ENCODE results near the gene ZC3HAV1. TPM values are rescaled to one million over a fixed set of nuclear protein-coding genes. Genes with fewer than 3 reads are reported as not detected.
A peak's percentile ranks its signal among the peaks of the same experiment; 100 is the strongest.
"Not testable (repeated sequence)": the region's sequence is repeated elsewhere in the genome, so short reads cannot be mapped to it uniquely, and the experiment has no call there.

ZC3HAV1 gene
- 10 to 100 TPM in 1 of 3 donors, 1 to 10 TPM in 2; 4.8 to 12.6 (median 8.2) TPM for polyA plus RNA-seq

DNA sequence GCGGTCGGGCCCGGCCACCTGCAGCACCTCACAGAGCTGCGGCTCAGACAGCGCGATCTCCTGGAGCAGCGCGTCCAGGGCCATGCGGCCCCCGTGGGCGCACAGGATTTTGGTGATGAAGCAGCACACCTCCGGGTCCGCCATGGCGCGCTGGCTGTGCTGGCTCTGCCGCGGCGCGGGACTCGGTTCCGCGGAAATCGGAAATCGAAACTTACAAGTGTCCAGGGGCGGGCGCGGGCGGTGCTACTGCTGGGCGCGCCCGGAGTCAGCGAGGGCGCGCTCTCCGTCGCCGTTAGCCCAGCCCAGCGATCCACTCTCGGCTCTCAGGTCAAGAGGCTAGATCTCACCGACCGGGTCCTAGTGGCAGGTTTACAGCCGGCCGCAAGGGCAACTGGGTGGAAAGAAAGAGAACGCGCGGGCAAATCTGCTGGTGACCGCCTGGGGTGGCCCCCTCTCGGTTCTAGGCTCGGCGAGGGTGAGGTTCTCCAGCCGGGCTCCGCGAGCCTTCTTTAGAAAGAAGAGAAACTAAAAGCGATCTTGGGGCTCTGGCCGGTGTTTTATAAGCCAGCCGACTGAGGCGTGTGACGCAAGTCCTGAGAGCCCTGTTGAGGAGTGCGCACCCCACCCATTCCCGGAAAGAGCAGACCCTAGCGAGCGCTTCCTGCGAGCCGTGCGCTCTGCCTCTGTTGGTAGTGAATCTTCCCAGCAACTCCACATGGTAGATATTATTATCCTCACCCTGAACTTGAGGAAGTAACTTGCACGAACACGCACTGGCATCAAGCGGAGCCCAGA is at the start of gene ZC3HAV1:
ZC3HAV1 (minus strand) TSS at position 533 of the 795 bp plus-strand sequence; CDS start at position 144, 389 bp downstream.
- 0 to 1% (median 0%) methylated on average over 68 of the region's 68 CpGs for WGBS, 3 donors

DNA sequence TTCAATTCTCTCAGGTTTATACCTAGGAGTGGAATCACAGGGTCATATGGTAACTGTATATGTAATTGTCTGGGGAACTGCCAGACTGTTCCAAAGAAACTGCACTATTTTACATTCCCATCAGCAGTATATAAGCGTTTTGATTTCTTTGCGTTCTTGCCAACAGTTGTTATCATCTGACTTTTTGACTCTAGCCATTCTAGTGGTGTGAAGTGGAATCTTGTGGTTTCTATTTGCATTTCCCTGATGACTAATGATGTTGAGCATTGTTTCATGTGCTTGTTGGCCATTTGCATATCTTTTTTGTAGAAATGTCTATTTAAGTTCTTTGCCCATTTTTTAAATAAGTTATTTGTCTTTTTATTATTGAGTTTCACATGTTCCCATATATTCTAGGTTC is 44.3 kb upstream of the ZC3HAV1 start:
- 57 to 75% (median 58%) methylated on average over 2 of the region's 2 CpGs for WGBS, 3 donors

More for the DNA sequence above, at the start of gene ZC3HAV1:
- H3K27ac ChIP-seq (ENCODE audit: low read depth, low read length): peak within 1 kb of the TSS; percentile 97

DNA sequence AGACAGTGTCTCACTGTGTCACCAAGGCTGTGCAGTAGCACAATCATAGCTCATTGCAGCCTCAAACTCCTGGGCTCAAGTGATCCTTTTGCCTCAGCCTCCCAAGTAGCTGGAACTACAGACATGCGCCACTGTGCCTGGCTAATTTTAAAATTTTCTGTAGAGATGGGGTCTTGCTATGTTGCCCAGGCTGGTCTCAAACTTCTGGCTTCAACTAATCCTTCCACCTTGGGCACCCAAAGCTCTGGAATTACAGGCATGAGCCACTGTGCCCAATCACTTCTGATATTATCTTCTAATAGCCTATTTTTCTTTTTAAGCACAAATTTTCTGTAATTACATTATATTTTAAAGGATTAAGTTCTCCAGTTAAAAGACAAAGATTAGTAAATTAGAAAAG is 42.6 kb upstream of the ZC3HAV1 start:
- H3K27ac ChIP-seq (ENCODE audit: low read depth, low read length): no peak overlapping the region
- WGBS, 3 donors: 97 to 100% (median 98%) methylated on average over 1 of the region's 1 CpG

More for the DNA sequence above, 44.3 kb upstream of the ZC3HAV1 start:
- no peak overlapping the region for H3K27ac ChIP-seq (ENCODE audit: low read depth, low read length)

DNA sequence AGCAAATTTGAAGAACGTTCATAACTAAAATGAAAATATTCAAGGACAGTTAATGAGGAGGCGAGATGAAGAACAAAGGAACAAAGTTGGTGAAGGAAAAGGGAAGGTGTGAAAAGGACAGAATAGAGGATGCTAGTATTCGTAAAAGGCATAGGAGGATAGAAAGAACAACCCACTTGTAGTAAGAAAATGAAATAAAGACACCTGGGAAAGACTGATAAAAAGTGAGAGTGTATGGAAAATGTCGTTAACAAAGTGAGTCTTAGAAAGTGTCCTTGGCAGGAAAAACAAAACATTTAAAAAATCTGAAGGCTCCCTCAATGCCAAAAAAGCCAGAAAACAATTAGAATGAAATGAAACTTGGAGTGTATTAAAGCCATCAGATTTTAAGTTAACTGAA is 29.6 kb upstream of the ZC3HAV1 start:
- H3K27ac ChIP-seq (ENCODE audit: low read depth, low read length): no peak overlapping the region
- WGBS, 3 donors: 75 to 94% (median 93%) methylated on average over 4 of the region's 4 CpGs

DNA sequence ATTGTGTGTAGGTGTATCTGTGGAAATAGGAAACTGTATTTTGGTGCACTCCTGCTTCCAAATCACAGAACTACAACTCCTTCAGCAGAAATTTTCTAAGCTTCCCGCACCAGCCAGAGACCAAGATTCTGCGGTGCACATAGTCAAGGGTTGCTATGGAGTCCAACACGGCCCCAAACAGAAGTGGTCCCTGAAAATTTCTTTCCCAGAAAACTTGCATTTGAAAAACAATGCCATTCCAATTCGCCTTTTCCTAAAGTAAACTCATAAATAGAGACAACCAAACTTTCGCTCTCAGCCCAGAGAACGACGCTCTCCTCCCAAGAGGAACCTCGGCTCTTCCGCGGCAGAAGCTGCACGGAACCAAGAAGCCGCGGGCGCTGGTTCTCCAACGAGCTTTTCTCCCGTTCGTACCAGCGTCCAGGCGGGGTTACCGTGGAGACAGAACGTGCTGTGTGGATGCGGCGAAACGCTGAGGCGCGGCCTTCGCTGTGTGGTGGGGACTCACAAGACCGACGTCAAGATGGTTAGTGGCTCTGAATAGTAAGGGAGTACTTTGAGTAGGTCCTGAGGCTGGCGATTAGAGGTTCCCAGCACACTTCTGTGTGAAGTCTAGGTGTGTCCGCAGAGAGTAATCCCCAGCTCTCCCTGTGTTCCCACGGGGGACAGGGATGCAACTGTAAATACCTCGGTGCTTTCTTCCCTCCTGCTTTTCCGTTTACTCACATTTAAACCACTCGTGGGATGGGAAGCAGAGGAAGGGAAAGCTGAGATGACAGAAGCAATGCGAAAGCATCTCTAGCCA is 24.0 kb upstream of the ZC3HAV1 start:
- WGBS, 3 donors: 1% methylated on average over 36 of the region's 36 CpGs
- peak overlapping the region; percentile 23 for H3K27ac ChIP-seq (ENCODE audit: low read depth, low read length)

DNA sequence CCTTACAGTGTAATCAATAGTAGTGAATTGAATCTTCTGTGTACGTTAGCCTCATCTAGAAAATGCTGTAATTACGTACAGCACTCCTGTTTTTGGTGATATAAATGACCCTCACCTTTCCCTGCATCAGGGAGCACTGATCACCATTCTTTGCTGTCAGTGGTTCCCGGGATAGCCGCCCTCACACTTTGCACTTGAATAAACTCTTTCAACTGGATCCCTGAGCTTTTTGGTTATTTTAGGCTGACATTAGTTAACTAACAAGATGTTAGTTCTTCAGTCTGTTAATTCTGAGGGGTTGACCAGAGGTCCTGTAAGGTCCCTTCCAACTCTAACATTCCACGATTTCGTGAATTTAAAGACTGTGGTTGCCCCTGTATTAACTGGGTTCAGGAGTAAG is 23.4 kb upstream of the ZC3HAV1 start:
- WGBS, 3 donors: 45 to 52% (median 48%) methylated on average over 6 of the region's 6 CpGs

DNA sequence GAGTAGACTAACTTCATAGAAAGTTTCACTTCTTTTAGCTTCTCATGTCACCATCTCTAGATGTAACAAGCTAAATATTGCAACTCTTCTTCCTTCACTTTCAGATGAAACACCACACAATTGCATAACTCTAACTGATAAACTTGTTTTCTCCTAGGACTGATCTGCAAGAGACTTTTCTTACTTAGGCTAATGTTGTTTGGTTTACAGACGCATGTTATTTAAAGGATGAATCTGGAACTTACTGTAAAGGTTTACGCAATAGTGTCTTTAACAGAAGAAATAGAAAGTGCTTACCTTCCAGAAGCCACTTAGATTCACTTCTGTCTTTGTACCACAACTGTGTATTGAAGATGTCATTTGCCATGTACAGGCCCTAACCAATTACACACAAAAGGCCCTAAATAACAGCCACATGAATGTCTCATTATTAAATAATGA is 22.1 kb upstream of the ZC3HAV1 start:
- WGBS, 3 donors: 56 to 68% (median 62%) methylated on average over 2 of the region's 2 CpGs
- no peak overlapping the region for H3K27ac ChIP-seq (ENCODE audit: low read depth, low read length)

More for the DNA sequence above, 23.4 kb upstream of the ZC3HAV1 start:
- no peak overlapping the region for H3K27ac ChIP-seq (ENCODE audit: low read depth, low read length)

DNA sequence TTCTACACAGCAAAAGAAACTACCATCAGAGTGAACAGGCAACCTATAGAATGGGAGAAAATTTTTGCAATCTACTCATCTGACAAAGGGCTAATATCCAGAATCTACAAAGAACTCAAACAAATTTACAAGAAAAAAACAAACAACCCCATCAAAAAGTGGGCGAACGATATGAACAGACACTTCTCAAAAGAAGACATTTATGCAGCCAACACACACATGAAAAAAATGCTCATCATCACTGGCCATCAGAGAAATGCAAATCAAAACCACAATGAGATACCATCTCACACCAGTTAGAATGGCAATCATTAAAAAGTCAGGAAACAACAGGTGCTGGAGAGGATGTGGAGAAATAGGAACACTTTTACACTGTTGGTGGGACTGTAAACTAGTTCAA is 20.3 kb upstream of the ZC3HAV1 start:
- H3K27ac ChIP-seq (ENCODE audit: low read depth, low read length): not testable (repeated sequence)
- WGBS, 3 donors: 88 to 100% (median 97%) methylated on average over 2 of the region's 2 CpGs

DNA sequence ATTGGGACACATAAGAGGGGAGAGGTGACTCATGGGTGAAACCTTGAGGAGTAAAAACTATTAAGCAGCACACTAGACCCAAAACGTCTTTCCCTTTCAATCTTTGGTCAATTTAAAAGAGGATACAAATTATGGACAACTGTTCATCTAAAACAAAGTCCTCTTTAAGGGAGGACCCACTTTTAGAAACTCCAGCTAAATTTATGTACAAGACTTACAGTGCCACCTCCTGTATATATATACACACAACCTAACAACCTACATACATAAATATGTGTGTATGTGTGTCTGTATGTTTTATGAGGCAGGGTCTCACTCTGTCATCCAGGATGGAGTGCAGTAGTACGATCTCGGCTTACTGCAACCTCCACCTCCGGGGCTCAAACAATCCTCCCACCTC is 18.1 kb upstream of the ZC3HAV1 start:
- WGBS, 3 donors: 71 to 86% (median 80%) methylated on average over 4 of the region's 4 CpGs
- no peak overlapping the region for H3K27ac ChIP-seq (ENCODE audit: low read depth, low read length)

DNA sequence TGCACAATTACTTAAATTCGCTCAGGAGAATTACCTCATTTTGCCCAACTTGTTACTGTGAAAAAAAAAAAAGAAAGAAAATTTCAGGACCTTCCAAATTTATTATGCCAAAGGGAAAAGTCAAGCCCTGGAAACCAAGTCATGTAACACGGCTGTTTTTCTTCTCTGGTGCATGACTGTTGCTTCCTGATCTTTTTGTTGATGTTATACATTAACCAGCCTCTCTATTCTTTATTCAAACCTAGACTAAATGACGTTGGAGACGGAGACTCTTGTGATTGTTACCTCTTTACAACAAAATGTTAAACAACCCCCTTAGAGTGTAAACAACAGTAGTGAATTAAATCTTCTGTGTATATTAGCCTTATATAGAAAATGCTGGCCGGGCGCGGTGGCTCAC is 16.1 kb upstream of the ZC3HAV1 start:
- H3K27ac ChIP-seq (ENCODE audit: low read depth, low read length): no peak overlapping the region
- WGBS, 3 donors: 72 to 83% (median 74%) methylated on average over 7 of the region's 7 CpGs

DNA sequence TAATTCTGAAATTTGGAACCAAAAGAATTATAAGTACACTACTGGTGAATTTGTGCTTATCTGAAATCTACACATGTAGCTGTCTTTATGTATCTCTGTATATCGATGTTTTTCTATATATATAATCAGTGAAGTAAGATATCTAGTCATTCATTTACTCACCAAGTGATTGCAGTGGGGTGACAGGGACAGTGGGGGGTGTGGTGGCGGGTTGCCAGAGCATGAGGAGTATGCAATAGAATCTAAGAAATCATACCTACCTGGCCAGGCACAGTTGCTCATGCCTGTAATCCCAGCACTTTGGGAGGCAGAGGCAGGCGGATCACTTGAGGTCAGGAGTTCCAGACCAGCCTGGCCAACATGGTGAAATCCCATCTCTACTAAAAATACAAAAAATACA is 15.5 kb upstream of the ZC3HAV1 start:
- not testable (repeated sequence) for H3K27ac ChIP-seq (ENCODE audit: low read depth, low read length)
- 63 to 85% (median 83%) methylated on average over 3 of the region's 3 CpGs for WGBS, 3 donors

DNA sequence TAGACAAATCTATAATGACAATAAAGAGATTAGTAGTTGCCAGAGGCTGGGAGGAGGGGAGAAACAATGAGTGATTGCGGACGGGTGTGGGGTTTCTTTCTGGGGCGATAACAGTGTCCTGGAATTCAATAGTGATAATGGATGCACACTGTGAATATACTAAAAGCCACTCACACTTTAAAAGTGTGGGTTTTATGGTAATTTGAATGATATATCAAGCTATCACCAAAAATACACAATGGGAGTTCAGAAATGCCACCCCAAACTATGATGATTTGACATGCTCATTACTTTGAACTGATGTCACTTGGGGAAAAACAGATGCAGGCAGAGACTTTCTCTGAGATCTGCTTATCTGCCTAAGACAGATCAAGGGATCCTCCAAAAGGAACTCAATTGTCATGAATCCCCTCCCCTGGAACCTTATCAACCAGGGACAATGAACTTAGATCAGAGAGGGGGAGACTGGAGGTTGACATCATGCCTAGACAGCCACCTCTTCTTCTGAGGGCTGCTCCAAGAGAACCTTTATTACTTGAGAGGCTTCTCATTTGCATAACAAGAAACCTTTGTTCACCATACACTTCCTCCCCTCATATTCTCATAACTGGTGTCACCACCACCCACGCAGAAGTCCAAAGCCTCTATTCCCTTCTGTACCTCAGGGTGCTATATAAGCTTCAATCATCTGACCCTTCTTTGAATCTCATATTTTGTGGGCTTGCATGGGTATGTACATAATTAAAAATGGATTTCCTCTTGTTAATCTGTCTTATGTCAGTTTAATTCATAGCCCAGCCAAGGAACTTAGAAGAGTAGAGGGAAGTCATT is 14.8 kb upstream of the ZC3HAV1 start:
- 72 to 84% (median 80%) methylated on average over 4 of the region's 4 CpGs for WGBS, 3 donors
- H3K27ac ChIP-seq (ENCODE audit: low read depth, low read length): no peak overlapping the region

DNA sequence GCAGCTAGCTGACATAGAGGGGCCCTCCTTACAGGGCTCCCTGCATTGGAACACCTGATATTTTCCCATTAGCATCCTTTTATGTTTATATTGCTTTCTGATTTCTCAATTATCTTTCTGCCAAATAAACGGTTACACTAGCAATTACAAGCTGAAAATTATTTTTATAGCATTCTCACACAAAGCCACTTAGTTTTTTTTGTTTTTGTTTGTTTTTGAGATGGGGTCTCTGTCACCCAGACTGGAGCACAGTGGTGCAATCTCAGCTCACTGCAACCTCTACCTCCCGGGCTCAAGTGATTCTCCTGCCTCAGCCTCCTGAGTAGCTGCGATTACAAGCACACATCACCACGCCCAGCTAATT is 9.9 kb upstream of the ZC3HAV1 start:
- WGBS, 3 donors: 83 to 92% (median 84%) methylated on average over 4 of the region's 4 CpGs
- no peak overlapping the region for H3K27ac ChIP-seq (ENCODE audit: low read depth, low read length)

DNA sequence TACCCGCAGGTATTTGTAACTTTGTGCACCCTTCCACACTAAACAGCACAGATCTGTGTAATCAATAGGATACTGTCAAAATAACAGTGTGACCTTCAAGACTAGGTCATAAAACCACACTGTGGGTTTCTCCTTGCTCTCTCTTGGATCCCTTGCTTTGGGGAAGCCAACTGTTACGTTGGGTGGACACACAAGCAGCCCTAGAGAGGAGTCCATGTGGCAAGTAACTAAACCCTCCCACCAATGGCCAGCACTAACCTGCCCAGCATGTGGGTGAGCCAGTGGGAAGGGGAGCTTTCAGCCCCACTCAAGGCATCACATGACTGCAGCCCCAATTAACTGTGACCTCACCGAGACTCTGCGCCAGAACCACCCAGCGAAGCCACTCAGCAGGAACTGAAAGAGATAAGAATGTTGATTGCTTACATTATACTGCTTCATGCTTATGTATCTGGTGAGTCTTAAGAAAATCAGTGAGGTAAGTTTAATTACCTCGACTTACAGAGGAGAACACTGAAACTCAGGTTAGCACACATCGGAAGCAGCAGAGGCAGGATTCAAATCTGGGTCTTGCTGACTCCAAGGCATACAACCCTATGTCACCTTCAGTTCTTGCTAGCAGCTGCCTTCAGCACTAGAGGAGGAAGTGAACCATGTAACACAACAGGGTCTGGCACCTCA is 9.4 kb upstream of the ZC3HAV1 start:
- 50 to 71% (median 53%) methylated on average over 7 of the region's 7 CpGs for WGBS, 3 donors
- H3K27ac ChIP-seq (ENCODE audit: low read depth, low read length): no peak overlapping the region

DNA sequence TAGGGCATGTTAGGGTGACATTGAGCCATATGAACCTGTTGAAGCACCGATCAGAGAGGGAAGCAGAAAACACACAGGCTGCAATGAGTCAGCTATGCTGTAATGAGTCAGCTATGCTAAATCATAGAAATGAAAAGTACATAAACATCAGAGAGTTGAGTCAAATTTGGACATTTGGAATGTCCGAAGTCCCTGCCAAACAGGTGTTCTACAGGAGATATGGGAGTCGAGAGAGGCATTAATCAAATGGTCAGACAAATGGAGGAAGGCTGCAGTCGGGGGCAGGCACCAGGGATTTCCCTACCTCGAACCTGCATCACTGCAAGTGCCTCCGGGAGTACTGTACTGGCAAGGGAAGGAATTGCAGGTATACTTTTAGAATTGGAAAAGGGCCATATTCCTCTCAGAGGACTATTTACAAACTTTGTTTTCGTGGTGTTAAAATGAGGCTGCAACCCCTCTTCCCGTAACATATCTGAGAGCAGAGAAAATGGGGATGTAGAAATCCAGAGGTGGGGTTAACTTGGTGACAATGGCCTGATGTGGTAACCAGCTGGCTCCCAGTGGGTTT is 8.8 kb upstream of the ZC3HAV1 start:
- 25 to 32% (median 29%) methylated on average over 8 of the region's 8 CpGs for WGBS, 3 donors
- H3K27ac ChIP-seq (ENCODE audit: low read depth, low read length): no peak overlapping the region

DNA sequence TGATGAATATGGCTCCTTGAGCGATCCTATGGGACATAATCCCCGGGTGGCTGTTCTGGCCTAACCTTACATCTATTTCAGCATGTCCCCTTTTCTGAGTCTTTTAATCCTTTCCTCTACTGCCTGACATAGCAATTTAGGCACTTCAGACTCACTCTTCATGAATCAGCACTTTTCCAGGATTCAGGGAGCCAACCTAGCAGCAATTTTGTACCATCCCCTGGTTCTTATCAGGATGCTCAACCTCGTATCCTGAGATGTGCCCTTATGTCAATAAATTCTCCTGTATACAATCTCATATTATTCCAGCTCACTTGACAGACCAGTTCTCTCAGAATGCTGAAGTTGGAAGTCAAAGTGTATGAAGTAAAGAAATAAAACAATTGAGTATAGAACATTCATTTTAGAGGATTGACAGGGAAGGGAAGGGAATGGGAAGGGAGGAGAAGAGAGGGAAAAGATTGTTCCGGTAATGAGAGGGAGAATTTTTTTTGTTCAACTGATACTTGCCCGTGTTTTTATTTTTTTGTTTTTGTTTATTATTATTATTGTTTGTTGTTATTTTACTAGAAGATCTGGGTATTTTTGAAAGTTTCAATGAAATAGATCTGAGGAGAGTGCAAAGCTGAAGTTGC is 8.2 kb upstream of the ZC3HAV1 start:
- 71 to 77% (median 74%) methylated on average over 5 of the region's 5 CpGs for WGBS, 3 donors
- no peak overlapping the region for H3K27ac ChIP-seq (ENCODE audit: low read depth, low read length)

DNA sequence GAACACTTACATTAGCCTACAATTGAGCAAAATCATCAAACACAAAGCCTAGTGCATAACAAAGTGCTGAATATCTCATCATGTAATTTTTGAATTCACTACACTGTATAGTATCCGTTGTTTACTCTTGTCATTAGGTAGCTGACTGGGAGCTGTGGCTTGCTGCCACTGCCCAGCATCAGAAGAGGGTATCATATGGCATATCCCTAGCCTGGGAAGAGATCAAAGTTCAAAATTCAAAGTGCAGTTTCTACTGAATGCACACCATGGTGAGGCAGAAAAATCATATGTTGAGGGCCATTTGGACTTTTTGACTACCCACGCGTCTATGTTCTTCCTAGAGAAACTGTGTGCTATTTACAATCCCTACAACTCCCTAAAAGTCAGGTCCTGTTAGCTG is 7.5 kb upstream of the ZC3HAV1 start:
- 65 to 92% (median 86%) methylated on average over 3 of the region's 3 CpGs for WGBS, 3 donors
- no peak overlapping the region for H3K27ac ChIP-seq (ENCODE audit: low read depth, low read length)

Measured in adipose tissue (tissue), 3 donors.